Measurements from ENCODE around the gene EVA1B.
A peak's percentile ranks its signal among the peaks of the same experiment; 100 is the strongest.

Gene EVA1B

GRCh38 chr1:36323636-36324352 is at the start of gene EVA1B:
EVA1B (minus strand) TSS chr1:36323645; CDS start chr1:36323037, 608 bp downstream.
- DNase-seq = peak in 22 of 51 donors; percentile 9 to 55 (median 40)

- no peak for DNase-seq
Measured at GRCh38 chr1:36372617-36373016, 49.2 kb upstream of the EVA1B start.

GRCh38 chr1:36369061-36369861 is 45.8 kb upstream of the EVA1B start:
- peak in 42 of 51 donors; percentile 4 to 78 (median 42) for DNase-seq

- DNase-seq = no peak
Measured at GRCh38 chr1:36367798-36368197, 44.4 kb upstream of the EVA1B start.

- DNase-seq = no peak
Measured at GRCh38 chr1:36367066-36367465, 43.6 kb upstream of the EVA1B start.

- peak in 42 of 51 donors; percentile 13 to 86 (median 58) for DNase-seq
Measured at GRCh38 chr1:36366091-36366661, 42.7 kb upstream of the EVA1B start.

- peak in 28 of 51 donors; percentile 9 to 68 (median 39) for DNase-seq
Measured at GRCh38 chr1:36365381-36365780, 41.9 kb upstream of the EVA1B start.

GRCh38 chr1:36359911-36360550 is 36.6 kb upstream of the EVA1B start:
- no peak for DNase-seq

- no peak for DNase-seq
Measured at GRCh38 chr1:36359383-36359782, 35.9 kb upstream of the EVA1B start.

- peak in 1 of 51 donors; percentile 29 for DNase-seq
Measured at GRCh38 chr1:36358514-36359084, 35.2 kb upstream of the EVA1B start.

- no peak for DNase-seq
Measured at GRCh38 chr1:36355811-36356210, 32.4 kb upstream of the EVA1B start.

GRCh38 chr1:36354486-36354885 is 31.0 kb upstream of the EVA1B start:
- no peak for DNase-seq

- DNase-seq = no peak
Measured at GRCh38 chr1:36352910-36353878, 29.7 kb upstream of the EVA1B start.

- DNase-seq = no peak
Measured at GRCh38 chr1:36352125-36352909, 28.9 kb upstream of the EVA1B start.

- DNase-seq = peak in 15 of 51 donors; percentile 10 to 47 (median 24)
Measured at GRCh38 chr1:36351227-36351977, 28.0 kb upstream of the EVA1B start.

GRCh38 chr1:36350659-36351226 is 27.3 kb upstream of the EVA1B start:
- peak in 5 of 51 donors; percentile 18 to 59 (median 36) for DNase-seq

GRCh38 chr1:36349839-36350238 is 26.4 kb upstream of the EVA1B start:
- peak in 3 of 51 donors; percentile 9 to 13 (median 12) for DNase-seq

- no peak for DNase-seq
Measured at GRCh38 chr1:36349241-36349671, 25.8 kb upstream of the EVA1B start.

Data from hypothalamus (tissue), 51 donors.